GM21529 (cell line): Measurements from ENCODE around the gene ANOS1.
"Not testable (repeated sequence)": the region's sequence is repeated elsewhere in the genome, so short reads cannot be mapped to it uniquely, and the experiment has no call there.

Experiments used
- ATAC-seq: cut with Tn5 transposase; IDR thresholded peaks from one replicate; pipeline ENCODE4 v1.9.1; 2021; ENCODE audit not compliant: unreplicated experiment

ANOS1 gene

GRCh38 chrX:8731559-8732395, at the start of gene ANOS1:
Gene ANOS1 (minus strand): TSS chrX:8732137. CDS start chrX:8732036, 101 bp downstream.
- ATAC-seq = no peak

- no peak for ATAC-seq
Observed at GRCh38 chrX:8773117-8773516, 41.2 kb upstream of the ANOS1 start.

- ATAC-seq = no peak
Observed at GRCh38 chrX:8760021-8760420, 28.1 kb upstream of the ANOS1 start.

DNA sequence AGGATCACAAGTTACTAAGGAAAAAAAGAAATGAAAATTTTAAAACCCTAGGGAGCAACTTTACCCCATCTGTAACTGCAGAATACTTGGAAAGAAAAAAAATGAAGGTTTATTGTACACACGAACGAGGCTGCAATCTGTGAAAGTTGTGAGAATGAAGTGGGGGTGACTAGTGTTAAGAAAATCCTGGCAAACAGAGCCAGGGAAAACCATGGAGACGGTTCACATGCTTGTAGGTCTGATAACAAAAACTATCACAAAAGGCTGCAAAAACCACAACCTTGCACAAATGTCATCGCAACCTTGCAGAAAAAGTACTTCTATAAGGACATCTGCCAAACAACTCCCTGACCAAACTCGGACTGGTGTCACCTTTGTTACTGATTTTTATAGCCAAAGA, 26.8 kb upstream of the ANOS1 start:
- ATAC-seq = not testable (repeated sequence)

GRCh38 chrX:8757609-8758389, 25.9 kb upstream of the ANOS1 start:
- ATAC-seq = not testable (repeated sequence)

DNA sequence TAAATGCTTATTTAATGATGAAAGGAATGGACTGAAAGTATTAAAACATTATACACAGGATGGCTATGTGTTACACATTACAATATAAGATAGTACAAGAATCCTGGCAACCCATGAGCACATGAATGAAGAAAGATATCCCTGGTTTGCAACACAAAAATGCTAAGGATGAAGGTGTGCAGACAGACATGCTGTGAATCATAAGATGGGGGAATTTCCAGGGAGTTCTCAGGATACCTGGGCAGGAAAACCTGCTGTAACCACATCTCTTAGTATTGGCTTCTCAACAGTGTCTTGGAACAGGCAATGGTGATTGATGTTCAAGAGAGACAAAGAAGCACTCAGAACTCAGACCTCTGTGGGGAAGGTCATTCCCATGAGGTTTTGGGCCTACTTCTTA, 23.9 kb upstream of the ANOS1 start:
- ATAC-seq = no peak

DNA sequence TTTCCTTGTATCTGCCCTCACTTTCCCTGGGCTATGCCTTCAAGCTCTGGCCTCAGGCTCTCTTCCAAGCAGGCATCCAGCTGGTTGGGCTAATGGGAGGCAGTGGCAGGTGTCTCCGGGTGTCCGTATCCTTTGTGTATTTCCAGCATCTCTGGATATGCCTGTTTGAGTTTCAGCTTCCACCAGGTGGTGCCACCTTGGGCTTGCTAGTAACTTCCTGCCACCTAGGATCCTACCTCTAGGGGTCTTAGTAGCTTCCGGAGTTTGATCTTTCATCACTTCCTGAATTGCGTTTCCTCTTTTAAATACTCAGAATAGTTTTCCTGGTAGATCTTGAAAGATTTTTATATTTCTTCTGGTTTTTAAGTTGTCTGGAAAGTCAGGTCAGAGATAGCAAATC, 23.2 kb upstream of the ANOS1 start:
- ATAC-seq = no peak

DNA sequence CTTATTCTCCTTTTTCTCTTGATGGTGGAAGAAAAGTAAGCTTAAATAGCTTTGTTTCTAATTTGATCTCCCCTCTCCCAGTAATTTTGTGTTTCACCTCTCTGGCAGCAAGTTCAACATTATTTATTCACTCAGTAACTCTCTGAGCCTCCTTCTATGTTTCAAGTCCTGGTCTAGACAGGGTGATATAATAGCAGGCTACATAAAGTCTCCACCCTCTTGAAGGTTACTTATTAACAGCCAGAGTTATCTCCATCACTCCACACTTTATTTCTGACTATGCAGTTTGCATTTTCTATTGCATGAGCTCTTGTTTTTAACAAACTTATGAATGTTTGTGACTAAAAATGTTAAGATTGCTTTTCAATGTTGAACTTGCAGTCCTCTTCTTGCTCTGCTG, 17.8 kb upstream of the ANOS1 start:
- ATAC-seq = no peak

- peak; percentile 76 for ATAC-seq
Observed at GRCh38 chrX:8748855-8749254, 16.9 kb upstream of the ANOS1 start.

DNA sequence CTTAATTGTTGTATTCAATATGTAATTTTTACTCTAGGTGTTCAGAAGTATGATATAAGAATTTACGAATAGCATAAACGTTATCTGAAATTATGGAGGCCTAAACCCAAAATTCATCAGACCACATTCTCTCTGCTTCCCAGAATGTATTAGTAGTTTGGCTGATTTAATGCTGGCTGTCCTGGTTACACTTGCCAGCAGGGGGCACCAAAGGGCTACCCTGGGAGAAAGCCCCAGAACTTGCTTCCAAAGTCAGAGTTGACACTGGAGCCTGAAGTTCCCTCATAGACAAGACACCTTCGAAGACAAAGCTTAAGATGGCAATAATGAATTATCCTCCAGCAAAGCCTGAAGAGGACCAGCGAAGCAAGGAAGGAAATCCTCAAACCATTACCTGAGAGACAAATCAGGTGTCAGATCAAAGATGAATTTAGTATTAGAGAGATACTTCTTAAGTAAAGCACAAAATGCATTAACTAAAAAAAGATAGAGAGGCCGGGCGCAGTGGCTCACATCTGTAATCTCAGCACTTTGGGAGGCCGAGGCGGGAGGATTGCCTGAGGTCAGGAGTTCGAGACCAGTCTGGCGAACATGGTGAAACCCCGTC, 11.3 kb upstream of the ANOS1 start:
- ATAC-seq = peak; percentile 76

DNA sequence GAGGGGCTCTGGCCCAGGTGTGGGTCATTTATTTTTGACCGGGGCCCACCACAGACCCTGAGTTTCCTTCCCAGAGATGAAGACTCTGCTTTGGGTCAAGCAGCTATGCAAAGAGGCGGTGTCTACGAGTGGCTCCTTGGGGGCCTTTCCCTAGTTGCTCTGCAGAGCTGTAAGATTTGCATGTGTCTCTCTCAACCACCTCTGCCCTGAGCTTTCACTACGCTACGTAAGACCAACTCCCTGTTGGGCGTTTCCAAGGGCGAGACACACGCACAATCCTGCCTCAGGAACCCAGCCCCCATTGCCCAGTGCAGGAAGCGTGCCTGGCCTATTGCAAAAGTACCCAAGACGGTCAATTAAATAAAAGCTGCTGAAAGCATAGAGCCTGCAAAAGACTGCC, 10.0 kb upstream of the ANOS1 start:
- ATAC-seq = no peak

GRCh38 chrX:8738588-8739189, 6.8 kb upstream of the ANOS1 start:
- ATAC-seq = no peak

GRCh38 chrX:8737883-8738282, 5.9 kb upstream of the ANOS1 start:
- no peak for ATAC-seq

GRCh38 chrX:8730812-8731558, 952 bp downstream of the ANOS1 start:
- no peak for ATAC-seq

DNA sequence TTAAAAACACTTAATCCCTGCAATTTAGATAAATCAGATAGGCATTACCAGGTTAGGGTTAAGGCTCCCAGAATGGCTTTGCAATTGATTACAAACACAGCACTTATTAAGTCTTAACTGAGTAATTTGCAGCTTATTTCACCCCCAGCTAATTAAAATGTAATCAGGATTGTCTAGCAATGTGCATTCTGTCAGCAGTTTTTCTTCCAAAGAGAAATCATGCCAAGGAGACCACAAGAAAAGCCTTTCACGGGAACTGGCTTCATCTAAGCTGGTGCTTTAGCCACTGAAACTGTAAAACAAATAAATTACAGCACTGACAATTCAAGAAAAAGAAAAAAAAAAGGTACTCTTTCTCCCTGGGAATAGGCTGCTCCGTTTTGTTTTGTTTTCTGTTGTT, 2.1 kb downstream of the ANOS1 start:
- no peak for ATAC-seq

DNA sequence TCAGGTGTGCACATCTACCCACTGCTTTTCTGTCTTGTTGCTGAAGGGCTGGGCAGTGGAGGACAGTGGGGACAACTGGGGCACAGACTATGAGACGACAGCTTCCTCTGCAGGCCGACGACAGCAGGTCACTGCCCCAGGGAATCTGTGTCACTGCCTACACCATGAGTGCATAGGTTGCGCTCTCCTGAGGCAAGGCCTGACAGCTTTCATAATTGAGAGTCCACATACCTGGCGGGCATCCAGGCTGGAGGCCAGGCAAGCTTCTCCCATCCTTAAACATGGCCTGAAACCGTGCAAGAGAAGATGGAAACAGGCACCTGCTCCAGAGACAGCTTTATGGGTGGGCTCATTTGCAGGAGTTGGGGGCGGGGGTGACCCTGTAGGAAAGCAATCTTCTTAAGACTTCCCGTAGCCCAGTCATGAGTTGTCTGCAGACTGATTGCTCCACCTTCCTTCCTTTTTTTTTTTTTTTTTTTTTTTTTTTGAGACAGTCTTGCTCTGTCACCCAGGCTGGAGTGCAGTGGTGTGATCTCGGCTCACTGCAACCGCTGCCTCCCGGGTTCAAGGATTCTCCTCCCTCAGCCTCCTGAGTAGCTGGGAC, 2.9 kb downstream of the ANOS1 start:
- no peak for ATAC-seq

- ATAC-seq = no peak
Observed at GRCh38 chrX:8726031-8726652, 5.8 kb downstream of the ANOS1 start.

GRCh38 chrX:8724300-8724699, 7.6 kb downstream of the ANOS1 start:
- ATAC-seq = no peak

DNA sequence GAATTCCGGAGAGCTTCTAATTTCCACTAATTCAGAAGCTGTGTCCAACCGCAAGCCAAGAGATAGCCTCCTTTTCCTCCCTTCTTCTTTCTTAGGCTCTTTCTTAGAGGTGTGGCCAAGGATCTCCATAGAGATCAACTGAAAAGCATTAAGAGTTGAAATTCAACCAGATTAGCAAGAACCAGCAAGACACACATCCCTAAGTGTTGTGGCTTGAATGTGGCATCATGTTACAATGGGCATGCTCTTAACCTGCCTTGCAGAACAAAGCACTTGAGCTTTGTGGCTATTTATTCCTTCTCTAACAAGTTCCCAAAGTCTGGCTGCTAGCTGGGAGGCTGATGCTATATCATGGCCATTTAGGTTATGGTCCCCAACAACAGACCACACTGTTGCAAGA, 10.4 kb downstream of the ANOS1 start:
- ATAC-seq = no peak

DNA sequence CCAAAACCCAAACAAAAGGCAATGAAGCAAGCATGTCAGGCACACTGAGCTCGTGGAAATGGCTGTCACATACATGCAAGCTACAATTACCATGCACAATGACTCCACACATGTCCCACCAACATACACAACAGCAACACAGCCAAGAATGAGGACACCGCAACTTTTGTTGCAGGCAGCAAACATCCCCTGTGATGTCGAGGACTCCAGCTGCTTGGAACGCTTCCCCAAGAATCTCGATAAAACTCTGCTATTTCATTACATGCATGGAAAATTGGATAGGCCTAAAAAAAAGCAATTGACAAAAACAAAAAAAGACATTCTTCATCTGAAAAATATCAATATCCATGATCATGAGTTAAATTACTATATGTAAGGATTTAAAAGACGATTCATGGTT, 11.8 kb downstream of the ANOS1 start:
- ATAC-seq = no peak
